Choroid plexus epithelial cell (primary cell): ENCODE results near the gene MDH1.
"Not testable (repeated sequence)": the region's sequence is repeated elsewhere in the genome, so short reads cannot be mapped to it uniquely, and the experiment has no call there.

Experiments used
- DNase-seq: peaks from one replicate; pipeline ENCODE4 v3.0.0-alpha.2; 2010; ENCODE audit warnings: low read depth
- H3K4me3 ChIP-seq: 2 replicates; pipeline ENCODE4 v1.5.1; 2011; ENCODE audit warnings: low read depth, mild to moderate bottlenecking, control low read depth, low read length, moderate library complexity
- TF ChIP-seq, protein P1 (sequence below): conservative IDR thresholded peaks from 2 replicates; pipeline ENCODE4 v1.5.1; 2011; ENCODE audit warnings: low read depth, mild to moderate bottlenecking, control low read depth, inconsistent platforms, low read length, moderate library complexity

Gene MDH1

DNA sequence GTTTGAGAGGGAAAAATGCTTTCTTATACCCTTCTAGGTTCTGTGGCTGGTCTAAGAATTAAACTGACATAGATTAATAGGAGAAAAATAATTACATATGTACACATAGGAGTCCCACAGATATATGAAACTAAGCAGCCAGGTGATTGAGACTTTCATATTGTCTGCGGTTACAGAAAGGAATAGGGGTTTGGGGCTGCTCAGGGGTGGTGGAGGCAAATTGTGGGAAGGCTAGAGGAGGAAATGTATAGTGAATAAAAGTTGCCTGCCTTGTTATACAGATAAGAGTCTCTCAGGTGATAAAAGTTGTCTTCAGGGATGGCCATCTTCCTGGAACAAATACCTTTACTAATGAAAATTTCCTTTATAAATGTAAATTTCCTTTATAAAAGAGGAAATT is 28.6 kb downstream of the MDH1 start:
- no peak for DNase-seq
- H3K4me3 ChIP-seq = no peak overlapping the region
- TF ChIP-seq, protein P1, sequence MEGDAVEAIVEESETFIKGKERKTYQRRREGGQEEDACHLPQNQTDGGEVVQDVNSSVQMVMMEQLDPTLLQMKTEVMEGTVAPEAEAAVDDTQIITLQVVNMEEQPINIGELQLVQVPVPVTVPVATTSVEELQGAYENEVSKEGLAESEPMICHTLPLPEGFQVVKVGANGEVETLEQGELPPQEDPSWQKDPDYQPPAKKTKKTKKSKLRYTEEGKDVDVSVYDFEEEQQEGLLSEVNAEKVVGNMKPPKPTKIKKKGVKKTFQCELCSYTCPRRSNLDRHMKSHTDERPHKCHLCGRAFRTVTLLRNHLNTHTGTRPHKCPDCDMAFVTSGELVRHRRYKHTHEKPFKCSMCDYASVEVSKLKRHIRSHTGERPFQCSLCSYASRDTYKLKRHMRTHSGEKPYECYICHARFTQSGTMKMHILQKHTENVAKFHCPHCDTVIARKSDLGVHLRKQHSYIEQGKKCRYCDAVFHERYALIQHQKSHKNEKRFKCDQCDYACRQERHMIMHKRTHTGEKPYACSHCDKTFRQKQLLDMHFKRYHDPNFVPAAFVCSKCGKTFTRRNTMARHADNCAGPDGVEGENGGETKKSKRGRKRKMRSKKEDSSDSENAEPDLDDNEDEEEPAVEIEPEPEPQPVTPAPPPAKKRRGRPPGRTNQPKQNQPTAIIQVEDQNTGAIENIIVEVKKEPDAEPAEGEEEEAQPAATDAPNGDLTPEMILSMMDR = no peak

DNA sequence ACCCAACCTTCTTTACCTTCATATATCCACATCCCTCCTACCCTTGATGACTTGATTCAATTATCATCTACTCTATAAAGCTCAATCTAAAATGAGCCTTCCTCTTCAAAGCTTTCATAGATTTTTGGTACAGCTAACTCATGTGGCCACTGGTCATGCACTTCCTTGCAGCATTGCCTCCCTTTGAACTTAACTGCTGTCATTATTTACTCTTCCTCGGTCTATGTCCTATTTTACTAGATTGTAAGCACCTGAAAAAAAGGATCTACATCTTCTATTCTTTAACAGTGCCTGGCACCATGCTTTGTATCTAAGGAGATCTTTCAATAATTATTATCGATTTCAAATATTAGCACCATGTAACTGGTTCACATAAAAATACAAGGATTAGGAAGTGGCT is 30.6 kb downstream of the MDH1 start:
- TF ChIP-seq, protein P1 = no peak
- no peak overlapping the region for H3K4me3 ChIP-seq
- DNase-seq = no peak

DNA sequence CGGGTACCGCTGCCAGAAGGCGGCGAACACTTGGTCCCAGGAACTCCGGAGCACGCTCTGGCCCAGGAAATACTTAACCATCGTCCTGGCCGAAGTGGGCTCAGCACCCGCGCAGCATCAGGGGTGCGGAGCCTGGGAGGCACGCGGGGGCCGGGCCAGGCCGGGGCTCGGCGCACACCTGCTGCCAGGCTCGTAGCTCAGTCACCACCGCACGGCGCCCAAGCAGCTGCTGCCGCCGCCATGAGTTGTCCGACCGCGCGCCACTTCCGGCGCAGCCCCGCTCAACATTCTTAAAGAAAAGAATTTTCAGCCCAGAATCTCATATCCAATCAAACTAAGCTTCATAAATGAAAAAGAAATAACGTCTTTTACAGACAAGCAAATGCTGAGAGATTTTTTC is 34.0 kb downstream of the MDH1 start:
- TF ChIP-seq, protein P1 = no peak
- DNase-seq = no peak
- H3K4me3 ChIP-seq = no peak overlapping the region

DNA sequence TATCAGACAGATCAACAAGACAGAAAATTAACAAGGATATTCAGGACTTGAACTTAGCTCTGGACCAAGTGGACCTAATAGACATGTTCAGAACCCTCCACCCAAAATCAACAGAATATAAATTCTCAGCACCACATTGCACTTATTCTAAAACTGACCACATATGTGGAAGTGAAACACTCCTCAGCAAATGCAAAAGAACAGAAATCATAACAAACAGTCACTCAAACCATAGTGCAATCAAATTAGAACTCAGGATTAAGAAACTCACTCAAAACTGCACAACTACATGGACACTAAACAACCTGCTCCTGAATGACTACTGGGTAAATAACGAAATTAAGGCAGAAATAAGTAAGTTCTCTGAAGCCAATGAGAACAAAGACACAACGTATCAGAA is 35.0 kb downstream of the MDH1 start:
- H3K4me3 ChIP-seq, DNase-seq: not testable (repeated sequence)

DNA sequence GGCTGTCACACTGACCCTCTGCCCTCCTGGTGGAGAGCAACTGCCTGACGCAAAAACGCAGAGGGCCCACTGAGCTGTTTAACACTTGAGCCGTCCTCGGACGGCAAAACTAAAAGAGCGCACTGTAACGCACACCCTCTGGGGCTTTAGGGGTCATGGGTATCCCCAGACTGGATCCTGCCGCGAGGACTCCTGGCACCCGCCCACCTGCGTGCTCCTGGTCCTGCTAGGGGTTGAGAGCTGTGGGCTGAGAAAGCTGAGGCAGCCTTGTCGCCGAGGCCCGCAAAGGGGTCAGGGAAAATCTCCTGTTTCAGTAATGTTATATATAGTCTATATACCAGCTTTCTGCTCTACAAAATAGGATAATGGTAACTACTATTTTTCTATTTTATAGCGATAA is 39.1 kb downstream of the MDH1 start:
- TF ChIP-seq, protein P1 = no peak
- DNase-seq = no peak

DNA sequence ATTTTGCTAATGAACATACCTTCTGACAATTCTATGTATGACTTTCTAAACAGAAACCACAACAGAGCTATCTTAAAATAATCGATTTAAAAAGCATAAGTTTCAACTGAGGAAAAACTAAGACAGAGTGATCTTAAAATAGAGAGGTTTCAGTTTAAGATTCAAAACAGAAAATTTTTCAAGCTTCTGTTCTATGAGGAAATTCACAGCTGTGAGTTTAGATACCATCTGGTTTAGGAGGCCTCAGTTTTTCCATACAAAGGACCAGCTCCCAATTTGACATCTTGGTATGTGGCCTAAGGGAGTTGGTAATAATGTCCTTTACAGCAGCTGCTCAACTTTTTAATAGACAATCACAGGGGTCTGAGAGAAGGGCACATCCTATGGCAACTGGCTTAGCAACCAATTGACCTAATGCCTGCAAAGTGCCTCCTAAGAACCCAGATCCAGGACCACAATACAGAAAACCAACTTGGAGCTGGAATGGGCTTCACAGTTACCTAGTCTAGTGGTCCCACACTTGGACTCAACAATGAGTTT is 39.7 kb downstream of the MDH1 start:
- DNase-seq = no peak
- TF ChIP-seq, protein P1 = no peak
- H3K4me3 ChIP-seq = no peak overlapping the region

More for the DNA sequence above, 39.1 kb downstream of the MDH1 start:
- no peak overlapping the region for H3K4me3 ChIP-seq

DNA sequence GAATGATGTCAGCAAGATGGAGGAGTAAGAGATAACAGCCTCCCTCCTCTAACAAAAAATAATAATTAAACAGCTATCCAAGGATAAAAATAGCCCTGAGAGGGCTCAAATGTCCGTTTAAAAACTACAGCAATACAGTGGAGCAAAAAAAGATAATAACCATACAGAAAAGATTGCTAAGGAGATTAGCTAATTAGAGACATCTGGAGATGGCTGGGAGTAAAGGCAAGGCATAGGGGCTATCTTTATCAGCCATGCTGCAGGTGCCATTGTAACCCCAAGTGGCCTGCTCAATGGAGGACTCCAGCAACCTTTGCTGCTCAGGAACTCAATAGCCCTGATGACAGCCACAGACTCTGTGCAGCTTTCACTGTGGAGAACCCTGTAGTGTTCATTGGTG is 42.7 kb downstream of the MDH1 start:
- TF ChIP-seq, protein P1 = no peak
- no peak for DNase-seq
- no peak overlapping the region for H3K4me3 ChIP-seq

DNA sequence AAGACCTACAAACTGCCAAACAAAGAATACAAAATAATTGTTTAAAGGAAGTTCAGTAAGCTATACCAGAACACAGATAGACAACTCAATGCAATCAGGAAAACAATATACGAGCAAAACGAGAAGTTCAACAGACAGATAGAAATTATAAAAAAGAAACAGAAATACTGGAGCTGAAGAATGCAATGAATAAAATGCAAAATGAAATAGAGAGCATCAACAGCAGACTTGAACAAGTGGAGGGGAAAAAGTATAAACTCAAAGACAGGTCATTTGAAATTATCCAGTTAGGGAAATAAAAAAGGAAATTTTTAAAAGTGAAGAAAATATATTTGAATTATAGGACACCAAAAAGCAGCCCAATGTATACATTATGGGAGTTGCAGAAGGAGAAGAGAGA is 43.6 kb downstream of the MDH1 start:
- no peak for DNase-seq
- no peak overlapping the region for H3K4me3 ChIP-seq
- TF ChIP-seq, protein P1 = no peak
